Tongue (tissue), 2 donors: ENCODE measurements around the gene POGLUT2. TPM values are rescaled to one million over a fixed set of nuclear protein-coding genes. Genes with fewer than 3 reads are reported as not detected.

Experiments used
- DNase-seq: peaks from one replicate; pipeline ENCODE4 v3.0.0-alpha.2; 2015
- total RNA-seq: library from RNA; depleted of rRNA; stranded (reverse); fragments of >200 nt; gene quantifications from one replicate; pipeline ENCODE4 v1.2.3, GENCODE V29; 2014

The POGLUT2 gene
- total RNA-seq = 24.6 TPM

- peak; percentile 96 for DNase-seq
Observed at GRCh38 chr13:102798581-102799425, at the start of gene POGLUT2, which contains the start of gene BIVM. Gene POGLUT2, minus strand, starts transcription at chr13:102798976. Its CDS starts 306 bp downstream, at chr13:102798670. Gene BIVM, plus strand, starts transcription at chr13:102799119. Its CDS starts 8,149 bp downstream, at chr13:102807268.

GRCh38 chr13:102847272-102848234 is 48.8 kb upstream of the POGLUT2 start:
- DNase-seq = peak; percentile 61

- peak; percentile 45 for DNase-seq
Observed at GRCh38 chr13:102846261-102847015, 47.7 kb upstream of the POGLUT2 start.

GRCh38 chr13:102845630-102846260 is 47.0 kb upstream of the POGLUT2 start, which contains the start of gene ERCC5:
Gene ERCC5, plus strand, starts transcription at chr13:102846032. Its CDS starts 235 bp downstream, at chr13:102846267.
- DNase-seq = peak; percentile 98

GRCh38 chr13:102845289-102845629 is 46.5 kb upstream of the POGLUT2 start:
- no peak for DNase-seq

GRCh38 chr13:102839462-102839861 is 40.7 kb upstream of the POGLUT2 start:
- no peak for DNase-seq

GRCh38 chr13:102838982-102839381 is 40.2 kb upstream of the POGLUT2 start:
- no peak for DNase-seq

GRCh38 chr13:102838273-102838672 is 39.5 kb upstream of the POGLUT2 start:
- DNase-seq = no peak

- no peak for DNase-seq
Observed at GRCh38 chr13:102836471-102836870, 37.7 kb upstream of the POGLUT2 start.

- no peak for DNase-seq
Observed at GRCh38 chr13:102830646-102831045, 31.9 kb upstream of the POGLUT2 start.

- DNase-seq = no peak
Observed at GRCh38 chr13:102825921-102826706, 27.3 kb upstream of the POGLUT2 start.

GRCh38 chr13:102825400-102825799 is 26.6 kb upstream of the POGLUT2 start:
- DNase-seq = no peak

- no peak for DNase-seq
Observed at GRCh38 chr13:102817907-102818306, 19.1 kb upstream of the POGLUT2 start.

- no peak for DNase-seq
Observed at GRCh38 chr13:102817241-102817640, 18.5 kb upstream of the POGLUT2 start.

GRCh38 chr13:102816708-102817107 is 17.9 kb upstream of the POGLUT2 start:
- DNase-seq = no peak

GRCh38 chr13:102815788-102816187 is 17.0 kb upstream of the POGLUT2 start:
- no peak for DNase-seq

GRCh38 chr13:102814793-102815192 is 16.0 kb upstream of the POGLUT2 start:
- no peak for DNase-seq

GRCh38 chr13:102814025-102814607 is 15.3 kb upstream of the POGLUT2 start:
- DNase-seq = no peak

- no peak for DNase-seq
Observed at GRCh38 chr13:102812611-102813287, 14.0 kb upstream of the POGLUT2 start.

- no peak for DNase-seq
Observed at GRCh38 chr13:102807699-102808098, 8.9 kb upstream of the POGLUT2 start.
